K562 (cell line): Measurements from ENCODE around the gene EIF2S2. TPM values are rescaled to one million over a fixed set of nuclear protein-coding genes. Genes with fewer than 3 reads are reported as not detected.

Experiments
- HDAC2 ChIP-seq: fragments of 450-650 bp; IDR thresholded peaks from 2 replicates; pipeline ENCODE4 v1.6.1; 2016; ENCODE audit warnings: mild to moderate bottlenecking
- KDM2B ChIP-seq: fragments of 250-450 bp; sonication (Bioruptor Pico); IDR thresholded peaks from 2 replicates; pipeline ENCODE4 v1.8.0; 2021; ENCODE audit warnings: mild to moderate bottlenecking, moderate library complexity
- LEF1 ChIP-seq: fragments of 450-650 bp; IDR thresholded peaks from 2 replicates; pipeline ENCODE4 v1.6.1; 2016; ENCODE audit warnings: mild to moderate bottlenecking
- PRDM10 ChIP-seq: fragments of 450-650 bp; IDR thresholded peaks from 2 replicates; pipeline ENCODE4 v1.6.1; 2018; ENCODE audit not compliant: partially characterized antibody
- RBFOX2 ChIP-seq: fragments of 200-400 bp; formaldehyde crosslinking; IDR thresholded peaks from 2 replicates; pipeline ENCODE4 v1.6.1; 2017; ENCODE audit warnings: low read depth, mild to moderate bottlenecking, low read length, moderate library complexity
- VEZF1 ChIP-seq: fragments of 200-800 bp; sonication (Bioruptor generic); IDR thresholded peaks from 2 replicates; pipeline ENCODE4 v1.6.1; 2017; ENCODE audit warnings: missing genetic modification characterization, missing compliant biosample characterization
- polyA plus RNA-seq, 8 experiments: library from polyadenylated mRNA; depleted of rRNA in 4 of 8; stranded (reverse) in 5 of 8; unstranded in 3 of 8; fragments of >200 nt; fragmentation: Nextera tagmentation in 2 of 8; fragmentation: Illumina TruSeq in 1 of 8; extraction: Ambion mirVana in 2 of 8; extraction: Trizol in 1 of 8; gene quantifications; 2 replicates each; pipeline versions ENCODE4 v1.2.1 to v1.2.3, GENCODE V29; 2011 to 2014; ENCODE audit warnings: inconsistent platforms in 1 of 8, missing spikeins in 1 of 8
- total RNA-seq, 7 experiments: library from RNA; depleted of rRNA in 6 of 7; stranded (reverse); fragments of >200 nt in 6 of 7; fragmentation: Illumina TruSeq in 2 of 7; extraction: Trizol in 2 of 7; gene quantifications; 2 replicates each; pipeline versions ENCODE4 v1.2.1 to v1.2.3, GENCODE V29; 2011 to 2021; ENCODE audit warnings: low replicate concordance in 1 of 7
- TF ChIP-seq, protein P1 (sequence below), 2 experiments: fragments of 450-650 bp in 1 of 2; sonication (generic) in 1 of 2; formaldehyde crosslinking in 1 of 2; IDR thresholded peaks; 2 replicates each; pipeline versions ENCODE4 v1.7.1 to v1.9.0; 2016 to 2022; ENCODE audit warnings: inconsistent platforms in 1 of 2, mild to moderate bottlenecking in 1 of 2, missing genetic modification reagents in 1 of 2
- TF ChIP-seq, protein P2 (sequence below): sonication (generic); formaldehyde crosslinking; IDR thresholded peaks from 2 replicates; pipeline ENCODE4 v1.8.1; 2023; ENCODE audit warnings: mild to moderate bottlenecking, missing genetic modification reagents

The EIF2S2 gene
- total and polyA plus RNA-seq, 9 of the 15 experiments (the other 6 are each of a cell fraction or from before 2014, with no cell fraction given), result 79.7 to 220 (median 154) TPM

GRCh38 chr20:34112600-34113101, 608 bp upstream of the EIF2S2 start (continued):
- TF ChIP-seq, protein P1, sequence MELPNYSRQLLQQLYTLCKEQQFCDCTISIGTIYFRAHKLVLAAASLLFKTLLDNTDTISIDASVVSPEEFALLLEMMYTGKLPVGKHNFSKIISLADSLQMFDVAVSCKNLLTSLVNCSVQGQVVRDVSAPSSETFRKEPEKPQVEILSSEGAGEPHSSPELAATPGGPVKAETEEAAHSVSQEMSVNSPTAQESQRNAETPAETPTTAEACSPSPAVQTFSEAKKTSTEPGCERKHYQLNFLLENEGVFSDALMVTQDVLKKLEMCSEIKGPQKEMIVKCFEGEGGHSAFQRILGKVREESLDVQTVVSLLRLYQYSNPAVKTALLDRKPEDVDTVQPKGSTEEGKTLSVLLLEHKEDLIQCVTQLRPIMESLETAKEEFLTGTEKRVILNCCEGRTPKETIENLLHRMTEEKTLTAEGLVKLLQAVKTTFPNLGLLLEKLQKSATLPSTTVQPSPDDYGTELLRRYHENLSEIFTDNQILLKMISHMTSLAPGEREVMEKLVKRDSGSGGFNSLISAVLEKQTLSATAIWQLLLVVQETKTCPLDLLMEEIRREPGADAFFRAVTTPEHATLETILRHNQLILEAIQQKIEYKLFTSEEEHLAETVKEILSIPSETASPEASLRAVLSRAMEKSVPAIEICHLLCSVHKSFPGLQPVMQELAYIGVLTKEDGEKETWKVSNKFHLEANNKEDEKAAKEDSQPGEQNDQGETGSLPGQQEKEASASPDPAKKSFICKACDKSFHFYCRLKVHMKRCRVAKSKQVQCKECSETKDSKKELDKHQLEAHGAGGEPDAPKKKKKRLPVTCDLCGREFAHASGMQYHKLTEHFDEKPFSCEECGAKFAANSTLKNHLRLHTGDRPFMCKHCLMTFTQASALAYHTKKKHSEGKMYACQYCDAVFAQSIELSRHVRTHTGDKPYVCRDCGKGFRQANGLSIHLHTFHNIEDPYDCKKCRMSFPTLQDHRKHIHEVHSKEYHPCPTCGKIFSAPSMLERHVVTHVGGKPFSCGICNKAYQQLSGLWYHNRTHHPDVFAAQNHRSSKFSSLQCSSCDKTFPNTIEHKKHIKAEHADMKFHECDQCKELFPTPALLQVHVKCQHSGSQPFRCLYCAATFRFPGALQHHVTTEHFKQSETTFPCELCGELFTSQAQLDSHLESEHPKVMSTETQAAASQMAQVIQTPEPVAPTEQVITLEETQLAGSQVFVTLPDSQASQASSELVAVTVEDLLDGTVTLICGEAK (IDR thresholded peaks at IDR 0.05), result no peak
- TF ChIP-seq, protein P1 (CRISPR knock-in tag; IDR thresholded peaks at IDR 0.05), result no peak
- TF ChIP-seq KDM2B (no peak), PRDM10 (no peak), RBFOX2 (no peak), VEZF1 (no peak), HDAC2 (peak; percentile 41; the same call in 1 of the 2 replicates), LEF1 (peak; percentile 71; the same call in 1 of the 2 replicates)
- TF ChIP-seq, protein P2, sequence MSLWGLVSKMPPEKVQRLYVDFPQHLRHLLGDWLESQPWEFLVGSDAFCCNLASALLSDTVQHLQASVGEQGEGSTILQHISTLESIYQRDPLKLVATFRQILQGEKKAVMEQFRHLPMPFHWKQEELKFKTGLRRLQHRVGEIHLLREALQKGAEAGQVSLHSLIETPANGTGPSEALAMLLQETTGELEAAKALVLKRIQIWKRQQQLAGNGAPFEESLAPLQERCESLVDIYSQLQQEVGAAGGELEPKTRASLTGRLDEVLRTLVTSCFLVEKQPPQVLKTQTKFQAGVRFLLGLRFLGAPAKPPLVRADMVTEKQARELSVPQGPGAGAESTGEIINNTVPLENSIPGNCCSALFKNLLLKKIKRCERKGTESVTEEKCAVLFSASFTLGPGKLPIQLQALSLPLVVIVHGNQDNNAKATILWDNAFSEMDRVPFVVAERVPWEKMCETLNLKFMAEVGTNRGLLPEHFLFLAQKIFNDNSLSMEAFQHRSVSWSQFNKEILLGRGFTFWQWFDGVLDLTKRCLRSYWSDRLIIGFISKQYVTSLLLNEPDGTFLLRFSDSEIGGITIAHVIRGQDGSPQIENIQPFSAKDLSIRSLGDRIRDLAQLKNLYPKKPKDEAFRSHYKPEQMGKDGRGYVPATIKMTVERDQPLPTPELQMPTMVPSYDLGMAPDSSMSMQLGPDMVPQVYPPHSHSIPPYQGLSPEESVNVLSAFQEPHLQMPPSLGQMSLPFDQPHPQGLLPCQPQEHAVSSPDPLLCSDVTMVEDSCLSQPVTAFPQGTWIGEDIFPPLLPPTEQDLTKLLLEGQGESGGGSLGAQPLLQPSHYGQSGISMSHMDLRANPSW (CRISPR knock-in tag), result no peak
